ENCODE results near the gene GPR156. TPM values are rescaled to one million over a fixed set of nuclear protein-coding genes. Genes with fewer than 3 reads are reported as not detected.
"Not testable (repeated sequence)": the region's sequence is repeated elsewhere in the genome, so short reads cannot be mapped to it uniquely, and the experiment has no call there.

The GPR156 gene
- total RNA-seq, 1 experiment from 2014 or later: 3.1 TPM

DNA sequence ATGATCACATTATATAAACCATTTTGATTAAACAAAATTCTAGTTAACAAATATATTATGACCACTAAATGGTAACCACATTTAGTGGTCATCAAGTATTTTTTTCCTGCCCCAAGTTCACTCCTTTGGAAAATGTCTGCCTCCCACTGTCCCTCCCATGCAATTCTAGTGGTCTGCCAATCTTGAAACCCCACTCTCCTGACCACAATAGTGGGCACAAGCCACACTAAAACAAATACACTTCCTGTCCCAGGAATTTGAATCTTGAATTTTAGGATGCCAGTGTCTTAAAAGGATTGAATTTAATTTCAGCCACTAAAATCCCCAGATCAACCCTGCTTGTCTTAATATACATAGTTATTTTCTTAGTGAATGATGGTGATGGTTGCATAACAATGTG lies 14.0 kb upstream of the GPR156 start:
- TF ChIP-seq CTCF (IDR thresholded peaks at IDR 0.05; ENCODE audit: insufficient read depth in 1 of 2, low read depth in 1 of 2, low read length in 1 of 2, severe bottlenecking in 1 of 2, unreplicated experiment in 1 of 2): no peak
- no TSS peak for BruUV-seq (replicated peaks)
- Histone ChIP-seq H3K4me1 (no peaks in the 10 kb centered on the region), H3K9me3 (no peaks in the 10 kb centered on the region; the same call in 1 of the 2 replicates), H3K36me3 (ENCODE audit: control insufficient read depth, insufficient read depth, low read length) (no peaks in the 10 kb centered on the region), H3K27me3 (replicated peaks; ENCODE audit: control insufficient read depth, insufficient read depth, low read length) (no peaks in the 10 kb centered on the region), H3K4me3 (ENCODE audit: low read depth, low read length) (no peak overlapping the region)
- Mint-ChIP-seq H3K27me3 (ENCODE audit: insufficient read depth, unreplicated experiment) (peaks cover 4% of the 10 kb centered on the region), H3K4me3 (ENCODE audit: unreplicated experiment) (no peak overlapping the region), H3K36me3 (ENCODE audit: insufficient read depth, unreplicated experiment) (no peaks in the 10 kb centered on the region), H3K4me1 (ENCODE audit: low read depth, unreplicated experiment) (no peaks in the 10 kb centered on the region), H3K9me3 (ENCODE audit: unreplicated experiment) (no peaks in the 10 kb centered on the region), H3K27ac (ENCODE audit: unreplicated experiment) (no peak overlapping the region)
- DNase-seq: no peak
- POLR2A ChIA-PET: no interaction called here
- CTCF ChIA-PET: no interaction called here
- intact Hi-C loops (cut with micrococcal nuclease; ENCODE audit: unreplicated experiment): no loop called here

DNA sequence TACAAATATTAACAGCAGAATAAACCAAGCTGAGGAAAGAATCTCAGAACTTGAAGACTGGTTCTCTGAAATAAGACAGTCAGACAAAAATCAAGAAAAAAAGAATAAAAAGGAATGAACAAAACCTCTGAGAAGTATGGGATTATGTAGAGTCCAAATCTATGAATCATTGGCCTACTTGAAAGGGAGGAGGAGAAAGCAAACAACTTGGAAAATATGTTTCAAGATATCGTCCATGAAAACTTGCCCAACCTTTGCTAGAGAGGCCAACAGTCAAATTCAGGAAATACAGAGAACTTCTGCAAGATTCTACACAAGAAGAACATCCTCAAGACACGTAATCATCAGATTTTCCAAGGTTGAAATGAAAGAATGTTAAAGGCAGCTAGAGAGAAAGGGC lies 6.5 kb upstream of the GPR156 start:
- H3K4me3 ChIP-seq (ENCODE audit: low read depth, low read length); POLR2A ChIA-PET; intact Hi-C loops (cut with micrococcal nuclease; ENCODE audit: unreplicated experiment); H3K27me3 Mint-ChIP-seq (ENCODE audit: insufficient read depth, unreplicated experiment); BruUV-seq (replicated peaks); H3K4me3 Mint-ChIP-seq (ENCODE audit: unreplicated experiment); CTCF ChIA-PET; H3K27me3 ChIP-seq (replicated peaks; ENCODE audit: control insufficient read depth, insufficient read depth, low read length); H3K4me1 Mint-ChIP-seq (ENCODE audit: low read depth, unreplicated experiment); H3K27ac Mint-ChIP-seq (ENCODE audit: unreplicated experiment); H3K36me3 ChIP-seq (ENCODE audit: control insufficient read depth, insufficient read depth, low read length); H3K9me3 ChIP-seq; H3K36me3 Mint-ChIP-seq (ENCODE audit: insufficient read depth, unreplicated experiment); DNase-seq; H3K4me1 ChIP-seq; H3K9me3 Mint-ChIP-seq (ENCODE audit: unreplicated experiment): not testable (repeated sequence)

DNA sequence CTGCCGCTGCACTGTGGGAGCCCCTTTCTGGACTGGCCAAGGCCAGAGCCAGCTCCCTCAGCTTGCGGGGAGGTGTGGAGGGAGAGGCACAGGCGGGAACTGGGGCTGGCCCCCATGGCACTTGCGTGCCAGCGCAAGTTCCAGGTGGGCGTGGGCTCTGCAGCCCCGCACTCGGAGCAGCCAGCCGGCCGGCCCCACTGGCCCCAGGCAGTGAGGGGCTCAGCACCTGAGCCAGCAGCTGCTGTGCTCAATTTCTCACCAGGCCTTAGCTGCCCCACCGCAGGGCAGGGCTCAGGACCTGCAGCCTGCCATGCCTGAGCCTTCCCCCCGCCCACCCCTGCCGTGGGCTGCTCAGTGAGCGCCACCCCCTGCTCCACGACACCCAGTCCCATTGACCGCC lies 4.6 kb upstream of the GPR156 start:
- Histone ChIP-seq H3K4me3 (ENCODE audit: low read depth, low read length) (no peak overlapping the region), H3K4me1 (peaks cover 11% of the 10 kb centered on the region; the same call in 1 of the 2 replicates), H3K27me3 (replicated peaks; ENCODE audit: control insufficient read depth, insufficient read depth, low read length) (no peaks in the 10 kb centered on the region), H3K9me3 (no peaks in the 10 kb centered on the region; the same call in 1 of the 2 replicates), H3K36me3 (ENCODE audit: control insufficient read depth, insufficient read depth, low read length) (no peaks in the 10 kb centered on the region)
- no peaks in the 10 kb centered on the region for H3K27me3 Mint-ChIP-seq (ENCODE audit: insufficient read depth, unreplicated experiment)
- BruUV-seq (replicated peaks): no TSS peak
- peaks cover 8% of the 10 kb centered on the region for H3K4me1 Mint-ChIP-seq (ENCODE audit: low read depth, unreplicated experiment)
- TF ChIP-seq CTCF (IDR thresholded peaks at IDR 0.05; ENCODE audit: insufficient read depth in 1 of 2, low read depth in 1 of 2, low read length in 1 of 2, severe bottlenecking in 1 of 2, unreplicated experiment in 1 of 2): no peak
- ChIA-PET CTCF (no interaction called here), POLR2A (no interaction called here)
- H3K9me3 Mint-ChIP-seq (ENCODE audit: unreplicated experiment): no peaks in the 10 kb centered on the region
- no peak overlapping the region for H3K4me3 Mint-ChIP-seq (ENCODE audit: unreplicated experiment)
- no peaks in the 10 kb centered on the region for H3K36me3 Mint-ChIP-seq (ENCODE audit: insufficient read depth, unreplicated experiment)
- intact Hi-C loops (cut with micrococcal nuclease; ENCODE audit: unreplicated experiment): no loop called here
- H3K27ac Mint-ChIP-seq (ENCODE audit: unreplicated experiment): no peak overlapping the region
- no peak for DNase-seq

GRCh38 chr3:120286465-120286864 lies 1.4 kb upstream of the GPR156 start:
- ChIA-PET POLR2A (no interaction called here), CTCF (interaction anchor here (1.3 kb wide), 1 partner anchor 131 kb away, joined by 4 read pairs; no protein-coding TSS in a partner anchor)
- Histone ChIP-seq H3K4me1 (peaks cover 8% of the 10 kb centered on the region; the same call in 1 of the 2 replicates), H3K4me3 (ENCODE audit: low read depth, low read length) (no peak overlapping the region), H3K27me3 (replicated peaks; ENCODE audit: control insufficient read depth, insufficient read depth, low read length) (no peaks in the 10 kb centered on the region), H3K9me3 (no peaks in the 10 kb centered on the region; the same call in 1 of the 2 replicates), H3K36me3 (ENCODE audit: control insufficient read depth, insufficient read depth, low read length) (no peaks in the 10 kb centered on the region)
- peak overlapping the region; percentile 12 for H3K4me3 Mint-ChIP-seq (ENCODE audit: unreplicated experiment)
- no peak for DNase-seq
- no peak for TF ChIP-seq CTCF (IDR thresholded peaks at IDR 0.05; ENCODE audit: insufficient read depth in 1 of 2, low read depth in 1 of 2, low read length in 1 of 2, severe bottlenecking in 1 of 2, unreplicated experiment in 1 of 2)
- no peaks in the 10 kb centered on the region for H3K9me3 Mint-ChIP-seq (ENCODE audit: unreplicated experiment)
- H3K36me3 Mint-ChIP-seq (ENCODE audit: insufficient read depth, unreplicated experiment): no peaks in the 10 kb centered on the region
- BruUV-seq (replicated peaks): no TSS peak
- peaks cover 4% of the 10 kb centered on the region for H3K4me1 Mint-ChIP-seq (ENCODE audit: low read depth, unreplicated experiment)
- H3K27ac Mint-ChIP-seq (ENCODE audit: unreplicated experiment): no peak overlapping the region
- peaks cover 2% of the 10 kb centered on the region for H3K27me3 Mint-ChIP-seq (ENCODE audit: insufficient read depth, unreplicated experiment)
- intact Hi-C loops (cut with micrococcal nuclease; ENCODE audit: unreplicated experiment): no loop called here
